Endothelial cell of umbilical vein (primary cell): ENCODE measurements around the gene UBE2E3. TPM values are rescaled to one million over a fixed set of nuclear protein-coding genes. Genes with fewer than 3 reads are reported as not detected.

ENCODE experiments used
- BruUV-seq: library from RNA; stranded (reverse); fragments of 400-500 nt; replicated peaks from 2 replicates; lab custom pipeline; 2021; lab: Mats Ljungman, UMichigan
- CTCF ChIA-PET: fragments of 300-600, 350-600 bp; sonication (Branson Sonifier 250); formaldehyde crosslinking; loops from one replicate; lab custom pipeline; 2021; ENCODE audit warnings: antibody characterized with exemption, inconsistent platforms; lab: Charles Lee
- POLR2A ChIA-PET: fragments of 300-600, 350-600 bp; sonication (Branson Sonifier 250); formaldehyde crosslinking; loops from one replicate; lab custom pipeline; 2021; ENCODE audit warnings: antibody characterized with exemption, inconsistent platforms; lab: Charles Lee
- DNase-seq: peaks from one replicate; pipeline ENCODE4 v3.0.0-alpha.2; 2011; ENCODE audit warnings: low read depth, low spot score
- FAIRE-seq: peaks from 2 replicates; lab custom pipeline; 2011; peaks lifted over from hg19 to GRCh38; lab: Jason Lieb, UNC
- H2AFZ ChIP-seq: 2 replicates; pipeline ENCODE4 v1.6.0; 2012; ENCODE audit warnings: low read depth, low read length, control low read depth, inconsistent platforms
- H3K27ac ChIP-seq: 2 replicates; pipeline ENCODE4 v1.5.1; 2011; ENCODE audit warnings: low read depth, mild to moderate bottlenecking, control low read depth, low read length, moderate library complexity; ENCODE audit not compliant: insufficient read depth
- H3K27me3 ChIP-seq, 2 experiments: 2 replicates each; pipeline versions ENCODE4 v1.6.0 to v1.6.1; 2011; ENCODE audit warnings: low read length in 2 of 2, mixed read lengths in 1 of 2; ENCODE audit not compliant: control insufficient read depth in 2 of 2, insufficient read depth in 2 of 2
- H3K36me3 ChIP-seq, 2 experiments: 2 replicates in 1 of 2; 3 replicates in 1 of 2; pipeline ENCODE4 v1.5.1; 2011; ENCODE audit warnings: low read length in 2 of 2, mild to moderate bottlenecking in 1 of 2, moderate library complexity in 1 of 2; ENCODE audit not compliant: control insufficient read depth in 2 of 2, insufficient read depth in 2 of 2; ENCODE audit errors: extremely low read depth in 1 of 2
- H3K4me1 ChIP-seq: 3 replicates; pipeline ENCODE4 v1.5.1; 2011; ENCODE audit warnings: mild to moderate bottlenecking, low read length; ENCODE audit not compliant: control insufficient read depth, insufficient read depth; ENCODE audit errors: extremely low read depth
- H3K4me2 ChIP-seq: 2 replicates; pipeline ENCODE4 v1.6.1; 2011; ENCODE audit warnings: low read length, control low read depth, mixed read lengths; ENCODE audit not compliant: insufficient read depth
- H3K4me3 ChIP-seq, 3 experiments: fragments of 200-600 bp in 1 of 3; sonication (generic), shearing (Covaris generic) in 1 of 3; replicated peaks in 1 of 3; 2 replicates each; pipeline ENCODE4 v1.5.1; 2011 to 2016; ENCODE audit warnings: control low read depth in 3 of 3, low read length in 3 of 3, mild to moderate bottlenecking in 2 of 3, inconsistent platforms in 1 of 3, low read depth in 1 of 3, moderate library complexity in 1 of 3; ENCODE audit not compliant: insufficient read depth in 1 of 3
- H3K79me2 ChIP-seq: 2 replicates; pipeline ENCODE4 v1.6.0; 2012; ENCODE audit warnings: low read length, inconsistent platforms; ENCODE audit not compliant: control insufficient read depth, insufficient read depth
- H3K9ac ChIP-seq: replicated peaks from 2 replicates; pipeline ENCODE3; 2011; ENCODE audit warnings: low read length, control low read depth; ENCODE audit not compliant: insufficient read depth; ENCODE audit errors: extremely low read depth
- H3K9me1 ChIP-seq: replicated peaks from 3 replicates; pipeline ENCODE4 v1.6.0; 2011; ENCODE audit warnings: mild to moderate bottlenecking, low read length; ENCODE audit not compliant: control insufficient read depth, insufficient read depth; ENCODE audit errors: extremely low read depth
- H3K9me3 ChIP-seq: replicated peaks from 2 replicates; pipeline ENCODE4 v1.5.1; 2012; ENCODE audit warnings: low read length, inconsistent platforms; ENCODE audit not compliant: control insufficient read depth, insufficient read depth
- H4K20me1 ChIP-seq: replicated peaks from 2 replicates; pipeline ENCODE3; 2011; ENCODE audit warnings: mild to moderate bottlenecking, low read length; ENCODE audit not compliant: control insufficient read depth, insufficient read depth; ENCODE audit errors: extremely low read depth
- EZH2 ChIP-seq: IDR thresholded peaks from 2 replicates; pipeline ENCODE4 v1.6.1; 2012; ENCODE audit warnings: borderline replicate concordance, low read depth, mild to moderate bottlenecking, moderate library complexity, low read length, inconsistent platforms; ENCODE audit not compliant: severe bottlenecking
- FOS ChIP-seq: IDR thresholded peaks from 2 replicates; pipeline ENCODE4 v1.6.1; 2011; ENCODE audit warnings: mild to moderate bottlenecking, low read length, moderate library complexity, borderline replicate concordance; ENCODE audit not compliant: insufficient read depth
- GATA2 ChIP-seq: IDR thresholded peaks from 2 replicates; pipeline ENCODE4 v1.7.0; 2011; ENCODE audit warnings: low read depth, mild to moderate bottlenecking, moderate library complexity, mixed read lengths, low read length; ENCODE audit not compliant: insufficient read length, insufficient read depth
- JUN ChIP-seq: IDR thresholded peaks from 2 replicates; pipeline ENCODE4 v1.6.1; 2011; ENCODE audit warnings: borderline replicate concordance, low read depth; ENCODE audit not compliant: insufficient read length, insufficient read depth
- MYC ChIP-seq: IDR thresholded peaks from one replicate; pipeline ENCODE4 v1.6.1; 2011; ENCODE audit warnings: mild to moderate bottlenecking, low read depth, low read length
- POLR2A ChIP-seq: IDR thresholded peaks from 2 replicates; pipeline ENCODE4 v1.6.1; 2012; ENCODE audit warnings: low read depth, mild to moderate bottlenecking, control low read depth, low read length
- POLR2AphosphoS5 ChIP-seq: IDR thresholded peaks from 2 replicates; pipeline ENCODE4 v1.6.1; 2012; ENCODE audit warnings: low read depth, mild to moderate bottlenecking, control low read depth, low read length, moderate library complexity; ENCODE audit not compliant: insufficient read depth
- dilution Hi-C: fragments of 300-500 bp; cut with MboI; formaldehyde crosslinking; loops from one replicate; pipeline ENCODE4 v1.15.0; 2019; ENCODE audit warnings: low sequenced_read_pairs; ENCODE audit not compliant: extremely low pct_ligation_motif_present
- intact Hi-C: fragments of 100-400 bp; cut with micrococcal nuclease; formaldehyde crosslinking; loops from one replicate; pipeline ENCODE4 v1.10.0; 2022
- polyA plus RNA-seq, 4 experiments: library from polyadenylated mRNA; depleted of rRNA in 3 of 4; stranded (reverse) in 3 of 4; unstranded in 1 of 4; fragments of >200 nt; gene quantifications; 2 replicates each; pipeline versions ENCODE4 v1.2.1 to v1.2.3, GENCODE V29; 2011 to 2012; ENCODE audit warnings: missing spikeins in 1 of 4
- total RNA-seq: library from RNA; stranded (reverse); gene quantifications from 2 replicates; pipeline ENCODE4 v1.2.3, GENCODE V29; 2021
- TF ChIP-seq, protein P1 (sequence below), 2 donors: IDR thresholded peaks; 1 replicate in 1 of 2; 2 replicates in 1 of 2; pipeline ENCODE4 v1.5.1; 2011; ENCODE audit warnings: low read length in 2 of 2, mild to moderate bottlenecking in 2 of 2, moderate library complexity in 2 of 2, control low read depth in 1 of 2, inconsistent platforms in 1 of 2, low read depth in 1 of 2; ENCODE audit not compliant: insufficient read depth in 1 of 2; ENCODE audit errors: extremely low read depth in 1 of 2
- TF ChIP-seq, protein P2 (sequence below): IDR thresholded peaks from 2 replicates; pipeline ENCODE4 v1.6.1; 2011; ENCODE audit not compliant: insufficient read depth, insufficient read length

UBE2E3 gene
- total and polyA plus RNA-seq, 2 donors (not counting 3 experiments of a cell fraction or from before 2014, with no cell fraction given), result 81.5 to 107 TPM

DNA sequence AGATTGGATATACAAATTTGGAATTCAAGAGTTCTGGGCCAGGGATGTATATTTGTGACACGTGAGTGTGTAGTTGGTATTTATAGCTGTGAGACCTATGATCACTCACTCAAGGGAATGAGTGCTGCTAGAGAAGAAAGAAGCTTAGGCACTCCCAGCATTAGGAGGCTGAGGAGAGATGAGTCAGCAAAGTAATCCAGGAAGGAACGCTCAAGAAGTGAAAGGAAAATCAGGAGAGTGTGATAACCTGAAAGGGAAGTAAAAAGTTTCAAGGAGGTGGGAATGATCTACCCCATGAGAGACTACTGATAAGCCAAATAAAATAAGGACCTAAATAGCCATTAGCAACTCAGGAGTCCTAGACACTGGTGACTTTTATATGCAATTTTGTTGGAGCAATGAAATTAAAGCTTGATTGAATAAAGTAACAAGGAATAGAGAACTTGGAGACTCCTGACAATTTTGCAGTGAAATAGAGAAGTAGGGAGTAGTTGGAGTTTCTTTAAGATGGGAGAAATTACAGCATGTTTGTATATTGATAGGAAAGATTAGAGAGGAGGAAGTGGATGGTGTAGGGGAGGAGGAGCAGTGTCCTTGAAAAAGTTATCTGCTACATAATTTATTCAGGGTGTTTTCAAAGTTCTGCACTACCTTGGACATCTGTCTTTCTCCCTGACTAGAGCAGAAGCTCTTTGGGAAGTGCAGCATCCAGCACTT is 89.9 kb downstream of the UBE2E3 start:
- DNase-seq (peak; percentile 73), FAIRE-seq (peak; percentile 52)
- peaks cover 47% of the 10 kb centered on the region for H3K4me1 ChIP-seq
- H3K79me2 ChIP-seq, result peaks cover 10% of the 10 kb centered on the region
- ChIA-PET POLR2A (interaction anchor here (0.6 to 0.8 kb wide), 2 partner anchors 89 to 465 kb away, joined by 3 to 4 read pairs; no protein-coding TSS in a partner anchor), CTCF (interaction anchor here (1.1 to 1.6 kb wide), 9 partner anchors 11 to 946 kb away, joined by 3 to 25 read pairs (median 5); no protein-coding TSS in a partner anchor)
- BruUV-seq, result no TSS peak
- H3K9me1 ChIP-seq, result no peaks in the 10 kb centered on the region
- no peak overlapping the region for H3K27ac ChIP-seq
- no peaks in the 10 kb centered on the region for H3K9me3 ChIP-seq
- TF ChIP-seq, protein P1, sequence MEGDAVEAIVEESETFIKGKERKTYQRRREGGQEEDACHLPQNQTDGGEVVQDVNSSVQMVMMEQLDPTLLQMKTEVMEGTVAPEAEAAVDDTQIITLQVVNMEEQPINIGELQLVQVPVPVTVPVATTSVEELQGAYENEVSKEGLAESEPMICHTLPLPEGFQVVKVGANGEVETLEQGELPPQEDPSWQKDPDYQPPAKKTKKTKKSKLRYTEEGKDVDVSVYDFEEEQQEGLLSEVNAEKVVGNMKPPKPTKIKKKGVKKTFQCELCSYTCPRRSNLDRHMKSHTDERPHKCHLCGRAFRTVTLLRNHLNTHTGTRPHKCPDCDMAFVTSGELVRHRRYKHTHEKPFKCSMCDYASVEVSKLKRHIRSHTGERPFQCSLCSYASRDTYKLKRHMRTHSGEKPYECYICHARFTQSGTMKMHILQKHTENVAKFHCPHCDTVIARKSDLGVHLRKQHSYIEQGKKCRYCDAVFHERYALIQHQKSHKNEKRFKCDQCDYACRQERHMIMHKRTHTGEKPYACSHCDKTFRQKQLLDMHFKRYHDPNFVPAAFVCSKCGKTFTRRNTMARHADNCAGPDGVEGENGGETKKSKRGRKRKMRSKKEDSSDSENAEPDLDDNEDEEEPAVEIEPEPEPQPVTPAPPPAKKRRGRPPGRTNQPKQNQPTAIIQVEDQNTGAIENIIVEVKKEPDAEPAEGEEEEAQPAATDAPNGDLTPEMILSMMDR (IDR thresholded peaks at IDR 0.05; ENCODE audit: extremely low read depth in 1 of 2, insufficient read depth in 1 of 2, low read depth in 1 of 2, low read length in 2 of 2), result no peak
- TF ChIP-seq EZH2 (no peak), GATA2 (no peak), JUN (peak; percentile 23), MYC (no peak), POLR2AphosphoS5 (no peak), POLR2A (no peak), FOS (peak; percentile 52)
- TF ChIP-seq, protein P2, sequence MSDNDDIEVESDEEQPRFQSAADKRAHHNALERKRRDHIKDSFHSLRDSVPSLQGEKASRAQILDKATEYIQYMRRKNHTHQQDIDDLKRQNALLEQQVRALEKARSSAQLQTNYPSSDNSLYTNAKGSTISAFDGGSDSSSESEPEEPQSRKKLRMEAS, result no peak
- no peak overlapping the region for H2AFZ ChIP-seq
- no peaks in the 10 kb centered on the region for H3K27me3 ChIP-seq
- intact Hi-C loops, result loop anchor here (5.0 to 10.0 kb wide), 4 partner anchors 548 to 1062 kb away; partner anchors contain the start of gene ITPRID2
- peak overlapping the region; percentile 24 for H3K4me2 ChIP-seq
- H3K4me3 ChIP-seq, result no peak overlapping the region
- H4K20me1 ChIP-seq, result peaks cover 2% of the 10 kb centered on the region
- H3K9ac ChIP-seq, result no peak overlapping the region
- dilution Hi-C loops, result no loop called here
- peaks cover 0 to 3% of the 10 kb centered on the region in 2 experiments for H3K36me3 ChIP-seq
